GM23338 (cell line): Measurements from ENCODE around the gene PAM. TPM values are rescaled to one million over a fixed set of nuclear protein-coding genes. Genes with fewer than 3 reads are reported as not detected.

ENCODE experiments used
- ATAC-seq: fragments of 200-7000 bp; cut with Tn5 transposase; 3 replicates; pipeline ENCODE4 v1.9.1; 2020
- DNase-seq: peaks from one replicate; pipeline ENCODE4 v3.0.0-alpha.2; 2015; ENCODE audit warnings: low spot score
- H2AFZ ChIP-seq: fragments of 200-600 bp; sonication (generic); 2 replicates; pipeline ENCODE4 v1.8.0; 2016; ENCODE audit warnings: antibody characterized with exemption, mild to moderate bottlenecking, moderate library complexity
- H3F3A ChIP-seq: fragments of 200-600 bp; sonication (generic); replicated peaks from 2 replicates; pipeline ENCODE4 v1.8.0; 2017; ENCODE audit warnings: antibody characterized with exemption, mixed run types, low read depth
- H3K27ac ChIP-seq: fragments of 200-600 bp; sonication (generic); 2 replicates; pipeline ENCODE4 v1.6.1; 2016; ENCODE audit warnings: low read depth
- H3K27me3 ChIP-seq: fragments of 200-600 bp; sonication (generic); 2 replicates; pipeline ENCODE4 v1.8.0; 2016; ENCODE audit warnings: mild to moderate bottlenecking, mixed run types, moderate library complexity; ENCODE audit not compliant: insufficient read depth
- H3K36me3 ChIP-seq: fragments of 200-600 bp; sonication (generic); 2 replicates; pipeline ENCODE4 v1.8.0; 2016; ENCODE audit warnings: mild to moderate bottlenecking; ENCODE audit not compliant: insufficient read depth
- H3K4me1 ChIP-seq: fragments of 200-600 bp; sonication (generic); 2 replicates; pipeline ENCODE4 v1.8.0; 2016; ENCODE audit warnings: mild to moderate bottlenecking, moderate library complexity; ENCODE audit not compliant: insufficient read depth
- H3K4me2 ChIP-seq: fragments of 200-600 bp; sonication (generic); 2 replicates; pipeline ENCODE4 v1.7.1; 2017; ENCODE audit warnings: mixed run types
- H3K4me3 ChIP-seq: fragments of 200-600 bp; sonication (generic); 2 replicates; pipeline ENCODE4 v1.6.1; 2016; ENCODE audit warnings: mixed run types
- H3K79me2 ChIP-seq: fragments of 200-600 bp; sonication (generic); replicated peaks from 2 replicates; pipeline ENCODE4 v1.8.0; 2017; ENCODE audit warnings: mild to moderate bottlenecking; ENCODE audit not compliant: insufficient read depth
- H3K9me2 ChIP-seq: fragments of 200-600 bp; sonication (generic); 2 replicates; pipeline ENCODE4 v1.8.0; 2017; ENCODE audit not compliant: insufficient read depth
- H4K20me1 ChIP-seq: fragments of 200-600 bp; sonication (generic); replicated peaks from 2 replicates; pipeline ENCODE4 v1.8.0; 2017; ENCODE audit warnings: mild to moderate bottlenecking; ENCODE audit not compliant: insufficient read depth
- H3K27ac Mint-ChIP-seq: 2 replicates; pipeline ENCODE4 v1.8.0; 2020; ENCODE audit warnings: inconsistent platforms, mild to moderate bottlenecking, moderate library complexity, mixed read lengths
- H3K27me3 Mint-ChIP-seq: 3 replicates; pipeline ENCODE4 v1.8.0; 2022; ENCODE audit warnings: low read depth, mild to moderate bottlenecking, moderate library complexity, mixed read lengths, inconsistent platforms; ENCODE audit not compliant: insufficient read depth, poor library complexity
- H3K36me3 Mint-ChIP-seq: 3 replicates; pipeline ENCODE4 v1.8.0; 2021; ENCODE audit warnings: low read depth, mild to moderate bottlenecking, inconsistent platforms, moderate library complexity, mixed read lengths
- H3K4me1 Mint-ChIP-seq: 3 replicates; pipeline ENCODE4 v1.8.0; 2020; ENCODE audit warnings: mild to moderate bottlenecking, inconsistent platforms, mixed read lengths
- H3K4me3 Mint-ChIP-seq: 3 replicates; pipeline ENCODE4 v1.8.0; 2021; ENCODE audit warnings: moderate library complexity, mild to moderate bottlenecking, inconsistent platforms, mixed read lengths
- H3K9me3 Mint-ChIP-seq: 3 replicates; pipeline ENCODE4 v1.8.0; 2020; ENCODE audit warnings: moderate library complexity, mild to moderate bottlenecking, inconsistent platforms, mixed read lengths
- EZH2 ChIP-seq: fragments of 200-600 bp; sonication (generic); IDR thresholded peaks from one replicate; pipeline ENCODE4 v1.8.0; 2017; ENCODE audit warnings: antibody characterized with exemption, mild to moderate bottlenecking, low read depth; ENCODE audit not compliant: unreplicated experiment
- polyA plus RNA-seq: library from polyadenylated mRNA; unstranded; fragments of >200 nt; fragmentation: Nextera tagmentation; extraction: Ambion mirVana; gene quantifications from 2 replicates; pipeline ENCODE4 v1.2.1, GENCODE V29; 2016
- total RNA-seq: library from RNA; depleted of rRNA; stranded (reverse); fragments of >200 nt; shearing (Covaris generic); gene quantifications from 2 replicates; pipeline ENCODE4 v1.2.3, GENCODE V29; 2014
- TF ChIP-seq, protein P1 (sequence below): fragments of 250-450 bp; sonication (Bioruptor Pico); IDR thresholded peaks from 2 replicates; pipeline ENCODE4 v1.5.0; 2020; ENCODE audit warnings: mild to moderate bottlenecking, moderate library complexity
- TF ChIP-seq, protein P2 (sequence below): IDR thresholded peaks from 2 replicates; pipeline ENCODE4 v1.6.1; 2016; ENCODE audit warnings: antibody characterized with exemption
- TF ChIP-seq, protein P3 (sequence below): IDR thresholded peaks from one replicate; pipeline ENCODE4 v1.6.1; 2018; ENCODE audit warnings: antibody characterized with exemption; ENCODE audit not compliant: unreplicated experiment

PAM gene
- total and polyA plus RNA-seq, 2 experiments from 2014 or later = 33.9 to 79.4 TPM

DNA sequence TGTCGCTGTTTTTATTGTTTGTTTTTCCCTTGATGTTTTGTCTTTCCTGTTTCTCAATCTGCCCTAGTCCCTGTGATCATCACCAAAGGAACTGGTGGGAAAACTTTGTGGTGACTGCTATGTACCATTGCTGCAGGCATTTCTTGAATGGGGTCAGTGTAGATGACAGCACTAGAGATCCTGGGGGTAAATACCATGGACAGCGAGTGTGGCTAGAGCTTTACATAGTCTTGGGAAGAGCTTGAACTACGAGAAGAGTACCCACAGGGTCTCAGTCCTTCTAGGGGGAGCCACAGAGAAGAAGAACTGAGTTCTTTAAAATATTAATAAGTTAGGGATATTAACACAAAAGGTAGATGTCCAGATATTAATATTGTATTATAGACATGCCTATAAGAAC is 138.8 kb downstream of the PAM start:
- Mint-ChIP-seq H3K27me3 (no peaks in the 10 kb centered on the region), H3K36me3 (no peaks in the 10 kb centered on the region), H3K27ac (no peak overlapping the region), H3K9me3 (no peaks in the 10 kb centered on the region), H3K4me1 (peaks cover 8% of the 10 kb centered on the region; the same call in 2 of the 3 replicates), H3K4me3 (no peak overlapping the region)
- DNase-seq = peak; percentile 40
- TF ChIP-seq, protein P1, sequence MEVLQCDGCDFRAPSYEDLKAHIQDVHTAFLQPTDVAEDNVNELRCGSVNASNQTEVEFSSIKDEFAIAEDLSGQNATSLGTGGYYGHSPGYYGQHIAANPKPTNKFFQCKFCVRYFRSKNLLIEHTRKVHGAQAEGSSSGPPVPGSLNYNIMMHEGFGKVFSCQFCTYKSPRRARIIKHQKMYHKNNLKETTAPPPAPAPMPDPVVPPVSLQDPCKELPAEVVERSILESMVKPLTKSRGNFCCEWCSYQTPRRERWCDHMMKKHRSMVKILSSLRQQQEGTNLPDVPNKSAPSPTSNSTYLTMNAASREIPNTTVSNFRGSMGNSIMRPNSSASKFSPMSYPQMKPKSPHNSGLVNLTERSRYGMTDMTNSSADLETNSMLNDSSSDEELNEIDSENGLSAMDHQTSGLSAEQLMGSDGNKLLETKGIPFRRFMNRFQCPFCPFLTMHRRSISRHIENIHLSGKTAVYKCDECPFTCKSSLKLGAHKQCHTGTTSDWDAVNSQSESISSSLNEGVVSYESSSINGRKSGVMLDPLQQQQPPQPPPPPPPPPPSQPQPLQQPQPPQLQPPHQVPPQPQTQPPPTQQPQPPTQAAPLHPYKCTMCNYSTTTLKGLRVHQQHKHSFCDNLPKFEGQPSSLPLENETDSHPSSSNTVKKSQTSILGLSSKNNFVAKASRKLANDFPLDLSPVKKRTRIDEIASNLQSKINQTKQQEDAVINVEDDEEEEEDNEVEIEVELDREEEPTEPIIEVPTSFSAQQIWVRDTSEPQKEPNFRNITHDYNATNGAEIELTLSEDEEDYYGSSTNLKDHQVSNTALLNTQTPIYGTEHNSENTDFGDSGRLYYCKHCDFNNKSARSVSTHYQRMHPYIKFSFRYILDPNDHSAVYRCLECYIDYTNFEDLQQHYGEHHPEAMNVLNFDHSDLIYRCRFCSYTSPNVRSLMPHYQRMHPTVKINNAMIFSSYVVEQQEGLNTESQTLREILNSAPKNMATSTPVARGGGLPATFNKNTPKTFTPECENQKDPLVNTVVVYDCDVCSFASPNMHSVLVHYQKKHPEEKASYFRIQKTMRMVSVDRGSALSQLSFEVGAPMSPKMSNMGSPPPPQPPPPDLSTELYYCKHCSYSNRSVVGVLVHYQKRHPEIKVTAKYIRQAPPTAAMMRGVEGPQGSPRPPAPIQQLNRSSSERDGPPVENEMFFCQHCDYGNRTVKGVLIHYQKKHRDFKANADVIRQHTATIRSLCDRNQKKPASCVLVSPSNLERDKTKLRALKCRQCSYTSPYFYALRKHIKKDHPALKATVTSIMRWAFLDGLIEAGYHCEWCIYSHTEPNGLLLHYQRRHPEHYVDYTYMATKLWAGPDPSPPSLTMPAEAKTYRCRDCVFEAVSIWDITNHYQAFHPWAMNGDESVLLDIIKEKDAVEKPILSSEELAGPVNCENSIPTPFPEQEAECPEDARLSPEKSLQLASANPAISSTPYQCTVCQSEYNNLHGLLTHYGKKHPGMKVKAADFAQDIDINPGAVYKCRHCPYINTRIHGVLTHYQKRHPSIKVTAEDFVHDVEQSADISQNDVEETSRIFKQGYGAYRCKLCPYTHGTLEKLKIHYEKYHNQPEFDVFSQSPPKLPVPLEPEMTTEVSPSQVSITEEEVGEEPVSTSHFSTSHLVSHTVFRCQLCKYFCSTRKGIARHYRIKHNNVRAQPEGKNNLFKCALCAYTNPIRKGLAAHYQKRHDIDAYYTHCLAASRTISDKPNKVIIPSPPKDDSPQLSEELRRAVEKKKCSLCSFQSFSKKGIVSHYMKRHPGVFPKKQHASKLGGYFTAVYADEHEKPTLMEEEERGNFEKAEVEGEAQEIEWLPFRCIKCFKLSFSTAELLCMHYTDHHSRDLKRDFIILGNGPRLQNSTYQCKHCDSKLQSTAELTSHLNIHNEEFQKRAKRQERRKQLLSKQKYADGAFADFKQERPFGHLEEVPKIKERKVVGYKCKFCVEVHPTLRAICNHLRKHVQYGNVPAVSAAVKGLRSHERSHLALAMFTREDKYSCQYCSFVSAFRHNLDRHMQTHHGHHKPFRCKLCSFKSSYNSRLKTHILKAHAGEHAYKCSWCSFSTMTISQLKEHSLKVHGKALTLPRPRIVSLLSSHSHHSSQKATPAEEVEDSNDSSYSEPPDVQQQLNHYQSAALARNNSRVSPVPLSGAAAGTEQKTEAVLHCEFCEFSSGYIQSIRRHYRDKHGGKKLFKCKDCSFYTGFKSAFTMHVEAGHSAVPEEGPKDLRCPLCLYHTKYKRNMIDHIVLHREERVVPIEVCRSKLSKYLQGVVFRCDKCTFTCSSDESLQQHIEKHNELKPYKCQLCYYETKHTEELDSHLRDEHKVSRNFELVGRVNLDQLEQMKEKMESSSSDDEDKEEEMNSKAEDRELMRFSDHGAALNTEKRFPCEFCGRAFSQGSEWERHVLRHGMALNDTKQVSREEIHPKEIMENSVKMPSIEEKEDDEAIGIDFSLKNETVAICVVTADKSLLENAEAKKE (CRISPR knock-in tag) = no peak
- TF ChIP-seq, protein P2, sequence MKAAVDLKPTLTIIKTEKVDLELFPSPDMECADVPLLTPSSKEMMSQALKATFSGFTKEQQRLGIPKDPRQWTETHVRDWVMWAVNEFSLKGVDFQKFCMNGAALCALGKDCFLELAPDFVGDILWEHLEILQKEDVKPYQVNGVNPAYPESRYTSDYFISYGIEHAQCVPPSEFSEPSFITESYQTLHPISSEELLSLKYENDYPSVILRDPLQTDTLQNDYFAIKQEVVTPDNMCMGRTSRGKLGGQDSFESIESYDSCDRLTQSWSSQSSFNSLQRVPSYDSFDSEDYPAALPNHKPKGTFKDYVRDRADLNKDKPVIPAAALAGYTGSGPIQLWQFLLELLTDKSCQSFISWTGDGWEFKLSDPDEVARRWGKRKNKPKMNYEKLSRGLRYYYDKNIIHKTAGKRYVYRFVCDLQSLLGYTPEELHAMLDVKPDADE = no peak
- TF ChIP-seq, protein P3, sequence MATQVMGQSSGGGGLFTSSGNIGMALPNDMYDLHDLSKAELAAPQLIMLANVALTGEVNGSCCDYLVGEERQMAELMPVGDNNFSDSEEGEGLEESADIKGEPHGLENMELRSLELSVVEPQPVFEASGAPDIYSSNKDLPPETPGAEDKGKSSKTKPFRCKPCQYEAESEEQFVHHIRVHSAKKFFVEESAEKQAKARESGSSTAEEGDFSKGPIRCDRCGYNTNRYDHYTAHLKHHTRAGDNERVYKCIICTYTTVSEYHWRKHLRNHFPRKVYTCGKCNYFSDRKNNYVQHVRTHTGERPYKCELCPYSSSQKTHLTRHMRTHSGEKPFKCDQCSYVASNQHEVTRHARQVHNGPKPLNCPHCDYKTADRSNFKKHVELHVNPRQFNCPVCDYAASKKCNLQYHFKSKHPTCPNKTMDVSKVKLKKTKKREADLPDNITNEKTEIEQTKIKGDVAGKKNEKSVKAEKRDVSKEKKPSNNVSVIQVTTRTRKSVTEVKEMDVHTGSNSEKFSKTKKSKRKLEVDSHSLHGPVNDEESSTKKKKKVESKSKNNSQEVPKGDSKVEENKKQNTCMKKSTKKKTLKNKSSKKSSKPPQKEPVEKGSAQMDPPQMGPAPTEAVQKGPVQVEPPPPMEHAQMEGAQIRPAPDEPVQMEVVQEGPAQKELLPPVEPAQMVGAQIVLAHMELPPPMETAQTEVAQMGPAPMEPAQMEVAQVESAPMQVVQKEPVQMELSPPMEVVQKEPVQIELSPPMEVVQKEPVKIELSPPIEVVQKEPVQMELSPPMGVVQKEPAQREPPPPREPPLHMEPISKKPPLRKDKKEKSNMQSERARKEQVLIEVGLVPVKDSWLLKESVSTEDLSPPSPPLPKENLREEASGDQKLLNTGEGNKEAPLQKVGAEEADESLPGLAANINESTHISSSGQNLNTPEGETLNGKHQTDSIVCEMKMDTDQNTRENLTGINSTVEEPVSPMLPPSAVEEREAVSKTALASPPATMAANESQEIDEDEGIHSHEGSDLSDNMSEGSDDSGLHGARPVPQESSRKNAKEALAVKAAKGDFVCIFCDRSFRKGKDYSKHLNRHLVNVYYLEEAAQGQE = peak; percentile 79
- no peak for TF ChIP-seq EZH2
- Histone ChIP-seq H4K20me1 (no peaks in the 10 kb centered on the region), H3K4me3 (no peak overlapping the region), H3K79me2 (no peaks in the 10 kb centered on the region), H3K27me3 (no peaks in the 10 kb centered on the region), H3K27ac (no peak overlapping the region), H3K9me2 (no peaks in the 10 kb centered on the region), H3K36me3 (no peaks in the 10 kb centered on the region), H3F3A (no peaks in the 10 kb centered on the region), H3K4me2 (no peak overlapping the region), H2AFZ (no peak overlapping the region), H3K4me1 (no peaks in the 10 kb centered on the region)
- ATAC-seq = peak; percentile 79
